ENCODE results near the gene TAP2.

The TAP2 gene

GRCh38 chr6:32842690-32843089, 4.2 kb upstream of the TAP2 start:
- Histone ChIP-seq H3K79me2 (ENCODE audit: control insufficient read depth, insufficient read depth, low read length) (no peaks in the 10 kb centered on the region), H3K9ac (ENCODE audit: low read length) (no peak overlapping the region), H2BK120ac (ENCODE audit: low read depth, low read length) (no peak overlapping the region), H3K27me3 (ENCODE audit: insufficient read depth, low read length, poor library complexity) (peaks cover 2% of the 10 kb centered on the region), H2BK15ac (replicated peaks; ENCODE audit: low read depth) (no peak overlapping the region), H2AK5ac (ENCODE audit: low read length) (no peak overlapping the region), H3K79me1 (ENCODE audit: low read length) (no peaks in the 10 kb centered on the region), H3K4me2 (ENCODE audit: low read length) (no peak overlapping the region), H3K18ac (ENCODE audit: low read length) (no peak overlapping the region), H3K4me3 (ENCODE audit: low read length) (no peak overlapping the region), H3K4me1 (ENCODE audit: control insufficient read depth, low read depth, low read length) (no peaks in the 10 kb centered on the region), H3K56ac (ENCODE audit: low read length) (no peak overlapping the region), H2BK5ac (ENCODE audit: low read length) (no peak overlapping the region), H4K8ac (ENCODE audit: low read depth, low read length) (no peak overlapping the region), H3K27ac (ENCODE audit: low read depth, low read length) (no peak overlapping the region), H3K36me3 (ENCODE audit: control insufficient read depth, insufficient read depth, low read length) (no peaks in the 10 kb centered on the region), H4K5ac (ENCODE audit: low read length) (no peak overlapping the region), H3K4ac (ENCODE audit: low read depth, low read length) (no peak overlapping the region), H3K23ac (ENCODE audit: low read length) (no peak overlapping the region)
- no CpG with 5 or more reads among the region's 8 CpGs for WGBS (ENCODE audit: extremely low coverage, insufficient coverage, low lambda C conversion rate)
- no peak for DNase-seq

- no CpG with 5 or more reads among the region's 6 CpGs for WGBS (ENCODE audit: extremely low coverage, insufficient coverage, low lambda C conversion rate)
- DNase-seq, result no peak
- Histone ChIP-seq H3K4me2 (ENCODE audit: low read length) (no peak overlapping the region), H3K27me3 (ENCODE audit: insufficient read depth, low read length, poor library complexity) (peaks cover 2% of the 10 kb centered on the region), H3K4me1 (ENCODE audit: control insufficient read depth, low read depth, low read length) (no peaks in the 10 kb centered on the region), H2BK120ac (ENCODE audit: low read depth, low read length) (no peak overlapping the region), H3K23ac (ENCODE audit: low read length) (no peak overlapping the region), H4K5ac (ENCODE audit: low read length) (no peak overlapping the region), H3K79me2 (ENCODE audit: control insufficient read depth, insufficient read depth, low read length) (no peaks in the 10 kb centered on the region), H3K4me3 (ENCODE audit: low read length) (no peak overlapping the region), H3K9ac (ENCODE audit: low read length) (no peak overlapping the region), H3K56ac (ENCODE audit: low read length) (no peak overlapping the region), H3K4ac (ENCODE audit: low read depth, low read length) (no peak overlapping the region), H3K36me3 (ENCODE audit: control insufficient read depth, insufficient read depth, low read length) (no peaks in the 10 kb centered on the region), H3K79me1 (ENCODE audit: low read length) (no peaks in the 10 kb centered on the region), H3K27ac (ENCODE audit: low read depth, low read length) (no peak overlapping the region), H2BK5ac (ENCODE audit: low read length) (no peak overlapping the region), H2BK15ac (replicated peaks; ENCODE audit: low read depth) (no peak overlapping the region), H2AK5ac (ENCODE audit: low read length) (no peak overlapping the region), H4K8ac (ENCODE audit: low read depth, low read length) (no peak overlapping the region), H3K18ac (ENCODE audit: low read length) (no peak overlapping the region)
Observed at GRCh38 chr6:32842021-32842650, 3.6 kb upstream of the TAP2 start.

GRCh38 chr6:32840604-32841246, 2.2 kb upstream of the TAP2 start:
- H3K27me3 ChIP-seq (ENCODE audit: insufficient read depth, low read length, poor library complexity), result peaks cover 2% of the 10 kb centered on the region
- WGBS (ENCODE audit: extremely low coverage, insufficient coverage, low lambda C conversion rate), result no CpG with 5 or more reads among the region's 9 CpGs
- no peak overlapping the region for H3K4me3 ChIP-seq (ENCODE audit: low read length)

GRCh38 chr6:32839356-32839755, 817 bp upstream of the TAP2 start:
- DNase-seq, result no peak
- WGBS (ENCODE audit: extremely low coverage, insufficient coverage, low lambda C conversion rate), result no CpG with 5 or more reads among the region's 15 CpGs
- H3K4me1 ChIP-seq (ENCODE audit: control insufficient read depth, low read depth, low read length), result no peaks in the 10 kb centered on the region
- no peaks in the 10 kb centered on the region for H3K79me1 ChIP-seq (ENCODE audit: low read length)
- no peak overlapping the region for H2BK15ac ChIP-seq (replicated peaks; ENCODE audit: low read depth)
- H3K27me3 ChIP-seq (ENCODE audit: insufficient read depth, low read length, poor library complexity), result peaks cover 2% of the 10 kb centered on the region
- no peak overlapping the region for H3K4ac ChIP-seq (ENCODE audit: low read depth, low read length)
- no peak overlapping the region for H4K5ac ChIP-seq (ENCODE audit: low read length)
- H3K36me3 ChIP-seq (ENCODE audit: control insufficient read depth, insufficient read depth, low read length), result no peaks in the 10 kb centered on the region
- H3K4me3 ChIP-seq (ENCODE audit: low read length), result no peak overlapping the region
- H3K79me2 ChIP-seq (ENCODE audit: control insufficient read depth, insufficient read depth, low read length), result no peaks in the 10 kb centered on the region
- H4K8ac ChIP-seq (ENCODE audit: low read depth, low read length), result no peak overlapping the region
- no peak overlapping the region for H2BK5ac ChIP-seq (ENCODE audit: low read length)
- no peak overlapping the region for H3K4me2 ChIP-seq (ENCODE audit: low read length)
- no peak overlapping the region for H3K18ac ChIP-seq (ENCODE audit: low read length)
- H3K56ac ChIP-seq (ENCODE audit: low read length), result no peak overlapping the region
- no peak overlapping the region for H2AK5ac ChIP-seq (ENCODE audit: low read length)
- H2BK120ac ChIP-seq (ENCODE audit: low read depth, low read length), result no peak overlapping the region
- H3K27ac ChIP-seq (ENCODE audit: low read depth, low read length), result no peak overlapping the region
- no peak overlapping the region for H3K23ac ChIP-seq (ENCODE audit: low read length)
- no peak overlapping the region for H3K9ac ChIP-seq (ENCODE audit: low read length)

More at GRCh38 chr6:32840604-32841246, 2.2 kb upstream of the TAP2 start:
- no peaks in the 10 kb centered on the region for H3K79me2 ChIP-seq (ENCODE audit: control insufficient read depth, insufficient read depth, low read length)
- H3K4me1 ChIP-seq (ENCODE audit: control insufficient read depth, low read depth, low read length), result no peaks in the 10 kb centered on the region
- H4K5ac ChIP-seq (ENCODE audit: low read length), result no peak overlapping the region
- no peak overlapping the region for H3K27ac ChIP-seq (ENCODE audit: low read depth, low read length)
- H3K79me1 ChIP-seq (ENCODE audit: low read length), result no peaks in the 10 kb centered on the region
- H2BK120ac ChIP-seq (ENCODE audit: low read depth, low read length), result no peak overlapping the region
- H3K4ac ChIP-seq (ENCODE audit: low read depth, low read length), result no peak overlapping the region
- no peak overlapping the region for H3K9ac ChIP-seq (ENCODE audit: low read length)
- H2AK5ac ChIP-seq (ENCODE audit: low read length), result no peak overlapping the region
- no peaks in the 10 kb centered on the region for H3K36me3 ChIP-seq (ENCODE audit: control insufficient read depth, insufficient read depth, low read length)
- no peak overlapping the region for H3K18ac ChIP-seq (ENCODE audit: low read length)
- no peak overlapping the region for H3K23ac ChIP-seq (ENCODE audit: low read length)
- no peak overlapping the region for H2BK5ac ChIP-seq (ENCODE audit: low read length)
- no peak overlapping the region for H4K8ac ChIP-seq (ENCODE audit: low read depth, low read length)
- H3K56ac ChIP-seq (ENCODE audit: low read length), result no peak overlapping the region
- H2BK15ac ChIP-seq (replicated peaks; ENCODE audit: low read depth), result no peak overlapping the region
- no peak for DNase-seq
- no peak overlapping the region for H3K4me2 ChIP-seq (ENCODE audit: low read length)

GRCh38 chr6:32837651-32838113, 857 bp downstream of the TAP2 start:
- no peak overlapping the region for H3K27ac ChIP-seq (ENCODE audit: low read depth, low read length)
- H2BK120ac ChIP-seq (ENCODE audit: low read depth, low read length), result no peak overlapping the region
- H2BK15ac ChIP-seq (replicated peaks; ENCODE audit: low read depth), result no peak overlapping the region
- H3K36me3 ChIP-seq (ENCODE audit: control insufficient read depth, insufficient read depth, low read length), result no peaks in the 10 kb centered on the region
- H2AK5ac ChIP-seq (ENCODE audit: low read length), result no peak overlapping the region
- H3K4me2 ChIP-seq (ENCODE audit: low read length), result peak overlapping the region; percentile 45
- peak; percentile 5 for DNase-seq
- WGBS (ENCODE audit: extremely low coverage, insufficient coverage, low lambda C conversion rate), result no CpG with 5 or more reads among the region's 12 CpGs
- H3K79me1 ChIP-seq (ENCODE audit: low read length), result no peaks in the 10 kb centered on the region
- H4K5ac ChIP-seq (ENCODE audit: low read length), result no peak overlapping the region
- no peak overlapping the region for H4K8ac ChIP-seq (ENCODE audit: low read depth, low read length)
- H3K4ac ChIP-seq (ENCODE audit: low read depth, low read length), result peak overlapping the region; percentile 74
- no peaks in the 10 kb centered on the region for H3K4me1 ChIP-seq (ENCODE audit: control insufficient read depth, low read depth, low read length)
- H2BK5ac ChIP-seq (ENCODE audit: low read length), result no peak overlapping the region
- H3K4me3 ChIP-seq (ENCODE audit: low read length), result no peak overlapping the region
- H3K23ac ChIP-seq (ENCODE audit: low read length), result peak overlapping the region; percentile 18
- H3K9ac ChIP-seq (ENCODE audit: low read length), result peak overlapping the region; percentile 21
- no peaks in the 10 kb centered on the region for H3K27me3 ChIP-seq (ENCODE audit: insufficient read depth, low read length, poor library complexity)
- peak overlapping the region; percentile 18 for H3K56ac ChIP-seq (ENCODE audit: low read length)
- H3K18ac ChIP-seq (ENCODE audit: low read length), result no peak overlapping the region
- no peaks in the 10 kb centered on the region for H3K79me2 ChIP-seq (ENCODE audit: control insufficient read depth, insufficient read depth, low read length)
